ENCODE measurements around the gene KLRC1.
"Not testable (repeated sequence)": the region's sequence is repeated elsewhere in the genome, so short reads cannot be mapped to it uniquely, and the experiment has no call there.

KLRC1 gene

DNA sequence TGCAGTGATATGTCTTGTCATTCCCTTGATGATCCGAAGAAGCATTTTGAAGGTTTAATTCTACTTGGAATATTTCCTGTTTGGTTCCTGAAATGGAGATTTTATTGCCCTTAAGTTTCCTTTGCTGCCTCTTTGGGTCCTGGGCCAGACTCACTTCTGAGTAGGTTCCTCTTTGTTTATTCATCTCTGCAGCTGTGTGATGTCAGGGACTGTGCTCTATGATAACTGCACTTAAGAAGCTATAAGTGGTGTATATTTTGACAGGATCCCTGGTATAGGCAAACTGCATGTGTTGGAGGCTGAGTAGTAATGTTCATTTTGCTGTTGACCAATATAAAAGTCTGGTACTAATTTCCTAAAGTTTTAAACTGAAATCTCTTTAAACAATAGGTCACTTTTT, 43.8 kb downstream of the KLRC1 start, which contains the start of gene KLRC4:
KLRC4 (minus strand) TSS at position 366 of the 400 bp plus-strand sequence; CDS start at position 184, 182 bp downstream.
- DNase-seq = no peak

DNA sequence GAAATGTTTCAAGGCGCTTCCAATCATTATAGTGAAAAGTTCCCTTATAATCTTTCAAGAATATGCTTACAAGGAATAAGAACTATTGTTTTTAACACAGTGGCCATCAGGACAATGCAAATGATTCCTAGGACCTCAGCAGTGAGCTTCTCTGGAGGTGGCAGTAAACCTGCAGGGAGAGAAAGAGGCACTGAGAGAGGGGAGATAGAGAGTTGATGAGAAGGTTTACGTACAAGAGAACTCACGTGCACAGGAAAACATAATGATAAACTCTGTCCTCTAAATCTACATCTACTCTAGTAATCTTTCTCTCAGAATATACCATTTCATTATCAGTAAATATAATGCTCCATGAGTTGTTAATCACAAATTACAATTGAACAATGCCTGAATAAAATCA, 44.3 kb downstream of the KLRC1 start:
- no peak for DNase-seq

DNA sequence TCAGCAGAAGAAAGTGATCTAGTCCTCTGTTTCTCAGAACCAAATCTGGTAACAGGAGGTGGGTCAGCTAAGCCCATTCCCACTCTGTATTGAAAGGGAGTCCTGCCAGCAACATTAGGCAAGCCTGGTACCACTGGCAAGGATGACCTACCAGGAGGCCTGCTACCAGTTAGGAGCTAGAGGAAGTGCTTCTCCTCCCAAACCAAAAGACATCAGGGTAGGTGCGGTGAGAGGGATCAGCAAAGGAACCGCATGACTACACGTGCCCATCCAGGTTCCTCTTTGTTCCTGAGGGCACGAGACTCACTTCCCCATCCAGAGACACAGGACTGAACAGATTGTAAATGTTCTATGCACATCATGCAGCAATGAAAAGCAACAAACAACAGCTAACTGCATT, 46.5 kb downstream of the KLRC1 start:
- DNase-seq = no peak

DNA sequence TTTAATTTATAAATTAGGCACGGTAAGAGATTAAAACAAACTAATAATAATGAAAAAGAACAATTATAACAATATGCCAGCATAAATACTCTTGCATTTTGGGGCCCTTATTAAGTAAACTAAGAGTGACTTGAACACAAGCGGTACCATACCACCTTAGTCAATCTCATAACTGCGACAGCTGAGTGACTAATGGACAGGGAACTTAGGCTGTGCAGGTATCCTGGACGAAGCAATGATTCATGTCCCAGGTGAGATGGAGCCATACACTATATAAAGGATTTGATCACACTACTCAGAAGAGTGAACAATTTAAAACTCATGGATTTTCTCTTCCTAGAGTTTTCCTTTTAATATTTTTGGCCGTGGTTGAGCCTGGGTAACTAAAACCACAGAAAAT, 47.9 kb downstream of the KLRC1 start:
- DNase-seq = no peak

- DNase-seq = no peak
These were observed 48.4 kb downstream of the KLRC1 start for GRCh38 chr12:10404798-10405197.

GRCh38 chr12:10400829-10401228, 52.3 kb downstream of the KLRC1 start:
- no peak for DNase-seq

- DNase-seq = no peak
These were observed 55.0 kb downstream of the KLRC1 start for GRCh38 chr12:10398168-10398567.

DNA sequence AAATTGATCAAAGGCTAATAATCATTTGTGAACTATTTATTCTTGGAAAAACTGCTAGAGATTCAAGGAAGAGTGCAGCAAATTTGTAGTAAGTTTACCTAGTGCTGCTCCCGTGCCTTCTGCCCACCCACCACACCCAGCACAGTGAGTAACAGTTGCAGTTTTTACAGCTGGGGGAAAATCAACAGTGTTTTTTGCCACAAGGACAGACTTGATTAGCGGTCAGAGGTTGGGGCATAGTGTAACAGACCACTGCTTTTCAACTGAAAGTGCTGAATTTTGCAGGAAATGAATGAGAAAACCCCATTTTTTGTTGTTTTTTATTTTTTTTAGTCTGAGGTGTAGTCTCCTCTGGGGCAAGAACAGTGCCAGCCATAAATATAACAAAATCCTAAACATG, 55.9 kb downstream of the KLRC1 start:
- DNase-seq = no peak

- DNase-seq = not testable (repeated sequence)
These were observed 57.0 kb downstream of the KLRC1 start for GRCh38 chr12:10396176-10396575.
